NCI-H2081 treated with DMSO at 0.1 percent for 48 hours (cell line): ENCODE results near the gene RABEPK.
"Not testable (repeated sequence)": the region's sequence is repeated elsewhere in the genome, so short reads cannot be mapped to it uniquely, and the experiment has no call there.

Experiments used
- DNase-seq: peaks from one replicate; lab custom pipeline; 2025; lab: John Stamatoyannopoulos, UW

RABEPK gene

GRCh38 chr9:125200216-125201047 lies at the start of gene RABEPK:
RABEPK (plus strand) TSS chr9:125200542; CDS start chr9:125203014, 2,472 bp downstream.
- peak; percentile 25 for DNase-seq

- DNase-seq = no peak
Measured at GRCh38 chr9:125151730-125152129, 48.6 kb upstream of the RABEPK start.

- DNase-seq = no peak
Measured at GRCh38 chr9:125153712-125154367, 46.5 kb upstream of the RABEPK start.

GRCh38 chr9:125156551-125156950 lies 43.8 kb upstream of the RABEPK start:
- DNase-seq = no peak

GRCh38 chr9:125160750-125161149 lies 39.6 kb upstream of the RABEPK start:
- no peak for DNase-seq

- no peak for DNase-seq
Measured at GRCh38 chr9:125161284-125161918, 38.9 kb upstream of the RABEPK start.

GRCh38 chr9:125162891-125163290 lies 37.5 kb upstream of the RABEPK start:
- DNase-seq = not testable (repeated sequence)

- no peak for DNase-seq
Measured at GRCh38 chr9:125166762-125167161, 33.6 kb upstream of the RABEPK start.

- no peak for DNase-seq
Measured at GRCh38 chr9:125169895-125170294, 30.4 kb upstream of the RABEPK start.

- DNase-seq = no peak
Measured at GRCh38 chr9:125172031-125172755, 28.1 kb upstream of the RABEPK start.

- DNase-seq = no peak
Measured at GRCh38 chr9:125176636-125177035, 23.7 kb upstream of the RABEPK start.

GRCh38 chr9:125177888-125178287 lies 22.5 kb upstream of the RABEPK start:
- DNase-seq = no peak

- DNase-seq = not testable (repeated sequence)
Measured at GRCh38 chr9:125179776-125180175, 20.6 kb upstream of the RABEPK start.

GRCh38 chr9:125180876-125181275 lies 19.5 kb upstream of the RABEPK start:
- no peak for DNase-seq

- DNase-seq = not testable (repeated sequence)
Measured at GRCh38 chr9:125181756-125182155, 18.6 kb upstream of the RABEPK start.

GRCh38 chr9:125183054-125183453 lies 17.3 kb upstream of the RABEPK start:
- DNase-seq = no peak

- DNase-seq = no peak
Measured at GRCh38 chr9:125183561-125183960, 16.8 kb upstream of the RABEPK start.

- no peak for DNase-seq
Measured at GRCh38 chr9:125189011-125189360, 11.4 kb upstream of the RABEPK start.

GRCh38 chr9:125189361-125190289 lies 10.7 kb upstream of the RABEPK start, which contains the start of gene PPP6C:
PPP6C (minus strand) TSS chr9:125189803; CDS start chr9:125189718, 85 bp downstream.
- DNase-seq = peak; percentile 68

- no peak for DNase-seq
Measured at GRCh38 chr9:125190361-125190801, 10.0 kb upstream of the RABEPK start.

GRCh38 chr9:125194466-125194865 lies 5.9 kb upstream of the RABEPK start:
- DNase-seq = not testable (repeated sequence)
